GM06990 (cell line): ENCODE data around the gene MMP13.

Experiments used
- DNase-seq: peaks from one replicate; pipeline ENCODE4 v3.0.0-alpha.2; 2011; ENCODE audit not compliant: insufficient read length; ENCODE audit errors: extremely low read depth
- H3K27me3 ChIP-seq: replicated peaks from 2 replicates; pipeline ENCODE4 v1.6.0; 2011; ENCODE audit warnings: low read length; ENCODE audit not compliant: control insufficient read depth, insufficient read depth
- H3K36me3 ChIP-seq: 2 replicates; pipeline ENCODE4 v1.5.1; 2011; ENCODE audit warnings: low read length; ENCODE audit not compliant: control insufficient read depth, insufficient read depth
- H3K4me3 ChIP-seq: replicated peaks from 2 replicates; pipeline ENCODE4 v1.5.1; 2011; ENCODE audit warnings: low read depth, mild to moderate bottlenecking, control low read depth, low read length
- TF ChIP-seq, protein P1 (sequence below): IDR thresholded peaks from 2 replicates; pipeline ENCODE4 v1.5.1; 2011; ENCODE audit warnings: low read length, control low read depth, mild to moderate bottlenecking, inconsistent platforms; ENCODE audit not compliant: insufficient read depth, poor library complexity, severe bottlenecking

The MMP13 gene

GRCh38 chr11:102972853-102973252 lies 17.3 kb upstream of the MMP13 start:
- DNase-seq: no peak
- no peak overlapping the region for H3K4me3 ChIP-seq
- TF ChIP-seq, protein P1, sequence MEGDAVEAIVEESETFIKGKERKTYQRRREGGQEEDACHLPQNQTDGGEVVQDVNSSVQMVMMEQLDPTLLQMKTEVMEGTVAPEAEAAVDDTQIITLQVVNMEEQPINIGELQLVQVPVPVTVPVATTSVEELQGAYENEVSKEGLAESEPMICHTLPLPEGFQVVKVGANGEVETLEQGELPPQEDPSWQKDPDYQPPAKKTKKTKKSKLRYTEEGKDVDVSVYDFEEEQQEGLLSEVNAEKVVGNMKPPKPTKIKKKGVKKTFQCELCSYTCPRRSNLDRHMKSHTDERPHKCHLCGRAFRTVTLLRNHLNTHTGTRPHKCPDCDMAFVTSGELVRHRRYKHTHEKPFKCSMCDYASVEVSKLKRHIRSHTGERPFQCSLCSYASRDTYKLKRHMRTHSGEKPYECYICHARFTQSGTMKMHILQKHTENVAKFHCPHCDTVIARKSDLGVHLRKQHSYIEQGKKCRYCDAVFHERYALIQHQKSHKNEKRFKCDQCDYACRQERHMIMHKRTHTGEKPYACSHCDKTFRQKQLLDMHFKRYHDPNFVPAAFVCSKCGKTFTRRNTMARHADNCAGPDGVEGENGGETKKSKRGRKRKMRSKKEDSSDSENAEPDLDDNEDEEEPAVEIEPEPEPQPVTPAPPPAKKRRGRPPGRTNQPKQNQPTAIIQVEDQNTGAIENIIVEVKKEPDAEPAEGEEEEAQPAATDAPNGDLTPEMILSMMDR: no peak
- H3K36me3 ChIP-seq: no peaks in the 10 kb centered on the region
- H3K27me3 ChIP-seq: no peaks in the 10 kb centered on the region

DNA sequence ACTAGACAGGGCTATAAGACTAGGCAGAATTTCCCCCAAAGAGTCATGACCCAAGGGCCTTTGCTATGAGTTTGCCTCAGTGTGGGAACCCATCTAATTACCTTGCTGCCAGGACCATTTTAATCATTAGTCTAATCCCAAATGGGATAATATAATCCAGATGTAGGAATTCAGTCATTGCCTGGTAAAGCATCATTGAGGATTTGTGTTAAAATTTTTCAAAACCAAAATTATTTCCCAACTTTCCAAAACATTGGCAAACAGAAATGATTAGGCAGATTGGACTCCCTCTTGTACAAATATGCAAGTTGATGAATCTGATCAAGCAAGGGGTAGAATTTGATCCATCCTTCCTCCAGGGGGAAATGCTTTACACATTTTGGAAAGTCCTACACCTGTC lies 16.2 kb upstream of the MMP13 start:
- no peak overlapping the region for H3K4me3 ChIP-seq
- TF ChIP-seq, protein P1: no peak
- no peak for DNase-seq
- H3K36me3 ChIP-seq: no peaks in the 10 kb centered on the region
- H3K27me3 ChIP-seq: no peaks in the 10 kb centered on the region

DNA sequence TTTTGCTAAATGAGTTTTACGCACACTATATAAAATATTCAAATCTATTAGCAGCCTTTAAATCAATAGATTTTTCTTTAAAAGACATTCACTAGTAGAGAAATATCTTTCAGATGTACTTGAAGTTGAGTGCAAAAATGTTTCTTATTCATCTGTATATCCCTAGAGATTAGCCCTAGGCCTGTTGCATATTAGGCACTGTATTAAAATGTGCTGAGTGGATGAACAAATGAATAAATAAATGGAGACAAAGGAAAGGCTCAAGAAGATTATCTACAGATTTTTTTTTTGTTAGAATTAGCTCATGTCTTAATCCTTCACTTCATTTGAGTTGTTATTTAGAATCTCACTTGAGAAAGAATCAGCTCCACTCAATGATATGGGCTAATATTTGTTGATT lies 12.0 kb upstream of the MMP13 start:
- DNase-seq: no peak
- H3K27me3 ChIP-seq: no peaks in the 10 kb centered on the region
- no peaks in the 10 kb centered on the region for H3K36me3 ChIP-seq
- no peak overlapping the region for H3K4me3 ChIP-seq
- TF ChIP-seq, protein P1: no peak

- DNase-seq: no peak
- TF ChIP-seq, protein P1: no peak
- Histone ChIP-seq H3K4me3 (no peak overlapping the region), H3K27me3 (no peaks in the 10 kb centered on the region), H3K36me3 (no peaks in the 10 kb centered on the region)
Observed at GRCh38 chr11:102966011-102966410, 10.5 kb upstream of the MMP13 start.

GRCh38 chr11:102964867-102965266 lies 9.3 kb upstream of the MMP13 start:
- Histone ChIP-seq H3K27me3 (no peaks in the 10 kb centered on the region), H3K4me3 (no peak overlapping the region), H3K36me3 (no peaks in the 10 kb centered on the region)
- no peak for DNase-seq
- TF ChIP-seq, protein P1: no peak

DNA sequence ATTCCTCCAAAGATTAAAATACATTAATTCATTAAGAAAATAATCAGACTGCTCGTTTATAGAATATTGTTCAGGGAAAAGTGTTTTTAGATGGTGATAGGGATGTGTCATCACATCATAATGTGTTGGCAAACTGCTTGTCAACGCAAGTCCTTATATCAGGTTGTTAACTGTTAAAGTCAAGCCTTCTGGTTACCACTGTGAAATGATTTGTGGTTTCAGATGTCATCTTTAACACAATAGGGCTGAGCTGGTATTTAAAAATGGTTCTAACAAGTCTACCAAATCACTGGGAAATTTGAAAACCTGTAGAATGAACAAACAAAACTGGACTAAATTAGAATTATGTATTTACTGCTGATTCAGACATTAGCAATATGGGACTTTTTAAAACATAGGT lies 2.4 kb upstream of the MMP13 start:
- Histone ChIP-seq H3K4me3 (no peak overlapping the region), H3K27me3 (no peaks in the 10 kb centered on the region), H3K36me3 (no peaks in the 10 kb centered on the region)
- no peak for DNase-seq
- TF ChIP-seq, protein P1: no peak
